NCI-H2196 (cell line): Measurements from ENCODE around the gene NR1H3.
"Not testable (repeated sequence)": the region's sequence is repeated elsewhere in the genome, so short reads cannot be mapped to it uniquely, and the experiment has no call there.

Experiments used
- DNase-seq: peaks from one replicate; lab custom pipeline; 2025; ENCODE audit not compliant: unreplicated experiment; lab: John Stamatoyannopoulos, UW

NR1H3 gene

GRCh38 chr11:47257517-47258316, at the start of gene NR1H3:
Gene NR1H3 (plus strand): TSS chr11:47257996. CDS start chr11:47259217, 1,221 bp downstream.
- DNase-seq: peak; percentile 52

- not testable (repeated sequence) for DNase-seq
These were observed 49.7 kb upstream of the NR1H3 start for GRCh38 chr11:47208008-47208552.

GRCh38 chr11:47208628-47209027, 49.2 kb upstream of the NR1H3 start:
- no peak for DNase-seq

- no peak for DNase-seq
These were observed 44.9 kb upstream of the NR1H3 start for GRCh38 chr11:47212938-47213337.

GRCh38 chr11:47213950-47214565, 43.7 kb upstream of the NR1H3 start:
- DNase-seq: peak; percentile 94

- no peak for DNase-seq
These were observed 42.4 kb upstream of the NR1H3 start for GRCh38 chr11:47215366-47215910.

- DNase-seq: peak; percentile 36
These were observed 41.5 kb upstream of the NR1H3 start for GRCh38 chr11:47216121-47216798.

GRCh38 chr11:47220401-47220821, 37.4 kb upstream of the NR1H3 start:
- no peak for DNase-seq

GRCh38 chr11:47222696-47223095, 35.1 kb upstream of the NR1H3 start:
- no peak for DNase-seq

GRCh38 chr11:47225552-47226400, 32.0 kb upstream of the NR1H3 start:
- no peak for DNase-seq

- no peak for DNase-seq
These were observed 28.6 kb upstream of the NR1H3 start for GRCh38 chr11:47229161-47229560.

- DNase-seq: no peak
These were observed 24.7 kb upstream of the NR1H3 start for GRCh38 chr11:47233051-47233450.

- peak; percentile 52 for DNase-seq
These were observed 23.7 kb upstream of the NR1H3 start for GRCh38 chr11:47233989-47234668.

- peak; percentile 91 for DNase-seq
These were observed 23.1 kb upstream of the NR1H3 start for GRCh38 chr11:47234669-47235100.

GRCh38 chr11:47235163-47235562, 22.6 kb upstream of the NR1H3 start:
- no peak for DNase-seq

GRCh38 chr11:47236482-47236881, 21.3 kb upstream of the NR1H3 start:
- DNase-seq: peak; percentile 35

- no peak for DNase-seq
These were observed 17.9 kb upstream of the NR1H3 start for GRCh38 chr11:47239852-47240251.

GRCh38 chr11:47241841-47242301, 15.9 kb upstream of the NR1H3 start:
- no peak for DNase-seq

- no peak for DNase-seq
These were observed 15.1 kb upstream of the NR1H3 start for GRCh38 chr11:47242596-47243192.
